NT2/D1 (cell line): ENCODE measurements around the gene RNF152.

Experiments used
- YY1 ChIP-seq: IDR thresholded peaks from 2 replicates; pipeline ENCODE4 v1.6.1; 2011; ENCODE audit not compliant: insufficient read length, insufficient read depth
- ZNF274 ChIP-seq: IDR thresholded peaks from 2 replicates; pipeline ENCODE4 v1.6.1; 2011; ENCODE audit warnings: mild to moderate bottlenecking, low read depth, low read length

GRCh38 chr18:61847164-61847791, 45.5 kb downstream of the RNF152 start:
- no peak for TF ChIP-seq ZNF274
- TF ChIP-seq YY1, result no peak
